Measurements from ENCODE around the gene ZBTB18. TPM values are rescaled to one million over a fixed set of nuclear protein-coding genes. Genes with fewer than 3 reads are reported as not detected.

Gene ZBTB18
- total RNA-seq, 1 experiment from 2014 or later, result 15.2 TPM

GRCh38 chr1:244057474-244058385, 6.6 kb downstream of the ZBTB18 start:
- ChIA-PET CTCF (no interaction called here), POLR2A (ENCODE audit: low non-redundant PET) (no interaction called here)
- Histone ChIP-seq H3K27ac (ENCODE audit: low read depth, low read length, poor library complexity, severe bottlenecking) (no peak overlapping the region), H3K9me3 (ENCODE audit: low read depth, low read length, poor library complexity, severe bottlenecking) (no peaks in the 10 kb centered on the region), H3K27me3 (replicated peaks; ENCODE audit: insufficient read depth, low read depth, low read length, poor library complexity) (no peaks in the 10 kb centered on the region), H3K36me3 (ENCODE audit: insufficient read depth, low read length, poor library complexity, severe bottlenecking) (peaks cover 16% of the 10 kb centered on the region), H3K4me1 (ENCODE audit: insufficient read depth, low read length, poor library complexity, severe bottlenecking) (peaks cover under 1% of the 10 kb centered on the region), H3K4me3 (ENCODE audit: low read depth, low read length, poor library complexity, severe bottlenecking) (no peak overlapping the region)
- intact Hi-C loops (cut with micrococcal nuclease; ENCODE audit: unreplicated experiment), result no loop called here
- TF ChIP-seq CTCF (conservative IDR thresholded peaks at IDR 0.05; ENCODE audit: low read depth, low read length) (no peak), EZH2 (IDR thresholded peaks at IDR 0.05; ENCODE audit: borderline replicate concordance, low read depth, low read length, poor library complexity, severe bottlenecking) (no peak)
- no peak for DNase-seq (ENCODE audit: low spot score)
- BruUV-seq (replicated peaks), result no TSS peak

GRCh38 chr1:244060117-244060516, 9.0 kb downstream of the ZBTB18 start:
- no peak overlapping the region for H3K27ac ChIP-seq (ENCODE audit: low read depth, low read length, poor library complexity, severe bottlenecking)
- no TSS peak for BruUV-seq (replicated peaks)
- H3K36me3 ChIP-seq (ENCODE audit: insufficient read depth, low read length, poor library complexity, severe bottlenecking), result peaks cover 4% of the 10 kb centered on the region
- H3K4me1 ChIP-seq (ENCODE audit: insufficient read depth, low read length, poor library complexity, severe bottlenecking), result no peaks in the 10 kb centered on the region
- H3K4me3 ChIP-seq (ENCODE audit: low read depth, low read length, poor library complexity, severe bottlenecking), result no peak overlapping the region
- no peaks in the 10 kb centered on the region for H3K27me3 ChIP-seq (replicated peaks; ENCODE audit: insufficient read depth, low read depth, low read length, poor library complexity)
- intact Hi-C loops (cut with micrococcal nuclease; ENCODE audit: unreplicated experiment), result no loop called here
- TF ChIP-seq EZH2 (IDR thresholded peaks at IDR 0.05; ENCODE audit: borderline replicate concordance, low read depth, low read length, poor library complexity, severe bottlenecking) (no peak), CTCF (conservative IDR thresholded peaks at IDR 0.05; ENCODE audit: low read depth, low read length) (no peak)
- DNase-seq (ENCODE audit: low spot score), result no peak
- H3K9me3 ChIP-seq (ENCODE audit: low read depth, low read length, poor library complexity, severe bottlenecking), result no peaks in the 10 kb centered on the region
- POLR2A ChIA-PET (ENCODE audit: low non-redundant PET), result no interaction called here
- CTCF ChIA-PET, result no interaction called here

GRCh38 chr1:244060686-244061085, 9.6 kb downstream of the ZBTB18 start:
- no TSS peak for BruUV-seq (replicated peaks)
- POLR2A ChIA-PET (ENCODE audit: low non-redundant PET), result no interaction called here
- H3K27me3 ChIP-seq (replicated peaks; ENCODE audit: insufficient read depth, low read depth, low read length, poor library complexity), result no peaks in the 10 kb centered on the region
- H3K36me3 ChIP-seq (ENCODE audit: insufficient read depth, low read length, poor library complexity, severe bottlenecking), result peaks cover 2% of the 10 kb centered on the region
- no peak overlapping the region for H3K4me3 ChIP-seq (ENCODE audit: low read depth, low read length, poor library complexity, severe bottlenecking)
- no peak for DNase-seq (ENCODE audit: low spot score)
- H3K9me3 ChIP-seq (ENCODE audit: low read depth, low read length, poor library complexity, severe bottlenecking), result no peaks in the 10 kb centered on the region
- CTCF ChIA-PET, result no interaction called here
- H3K27ac ChIP-seq (ENCODE audit: low read depth, low read length, poor library complexity, severe bottlenecking), result no peak overlapping the region
- TF ChIP-seq CTCF (conservative IDR thresholded peaks at IDR 0.05; ENCODE audit: low read depth, low read length), result no peak
- no peak for TF ChIP-seq EZH2 (IDR thresholded peaks at IDR 0.05; ENCODE audit: borderline replicate concordance, low read depth, low read length, poor library complexity, severe bottlenecking)
- H3K4me1 ChIP-seq (ENCODE audit: insufficient read depth, low read length, poor library complexity, severe bottlenecking), result no peaks in the 10 kb centered on the region
- intact Hi-C loops (cut with micrococcal nuclease; ENCODE audit: unreplicated experiment), result no loop called here
